Mucosa of descending colon (tissue), 3 donors: ENCODE results near the gene TAS2R46. TPM values are rescaled to one million over a fixed set of nuclear protein-coding genes. Genes with fewer than 3 reads are reported as not detected.
"Not testable (repeated sequence)": the region's sequence is repeated elsewhere in the genome, so short reads cannot be mapped to it uniquely, and the experiment has no call there.

Source experiments
- ATAC-seq: fragments of 200-7000 bp; cut with Tn5 transposase; one replicate; pipeline ENCODE4 v1.9.1; 2020; ENCODE audit warnings: mild to moderate bottlenecking, moderate library complexity
- DNase-seq, 3 donors: peaks; one replicate each; pipeline ENCODE4 v3.0.0-alpha.2; 2020
- H3K36me3 ChIP-seq: fragments of 200-600 bp; one replicate; pipeline ENCODE4 v1.8.0; 2021; ENCODE audit warnings: low read depth, mild to moderate bottlenecking
- H3K4me1 ChIP-seq: fragments of 200-600 bp; one replicate; pipeline ENCODE4 v1.8.0; 2021; ENCODE audit warnings: low read depth, mild to moderate bottlenecking
- H3K4me3 ChIP-seq: fragments of 200-600 bp; one replicate; pipeline ENCODE4 v1.8.0; 2021; ENCODE audit warnings: mild to moderate bottlenecking
- H3K9me3 ChIP-seq: fragments of 200-600 bp; one replicate; pipeline ENCODE4 v1.8.0; 2021; ENCODE audit warnings: mild to moderate bottlenecking
- intact Hi-C, 2 donors: fragments of 100-400 bp; cut with DNase I in 1 of 2; cut with micrococcal nuclease in 1 of 2; formaldehyde crosslinking; loops; one replicate each; pipeline versions ENCODE4 v1.11.0 to v1.11.1; 2022; cut with DNase I, micrococcal nuclease
- total RNA-seq, 3 donors: library from RNA; stranded (reverse); fragmentation: NEBNext Ultra II Directional in 2 of 3; extraction: Animal tissue kit (Norgen Biotek cat#: 25700) in 2 of 3; gene quantifications; one replicate each; pipeline versions ENCODE4 v1.2.1 to v1.2.4, GENCODE V29; 2021 to 2023
- TF ChIP-seq, protein P1 (sequence below): fragments of 200-600 bp; IDR thresholded peaks from one replicate; pipeline ENCODE4 v1.8.0; 2022; ENCODE audit warnings: antibody characterized with exemption, mild to moderate bottlenecking
- donor health status: DM: no; HTN: no; CAD: no; lungs with moderate emphysema.
- donor health status: DM: no; HTN: no; CAD: no.
- donor health status: DM: no; HTN: yes; CAD: no.

TAS2R46 gene
- total RNA-seq, 3 donors from 2014 or later: 0.87 to 4.2 (median 0.98) TPM

DNA sequence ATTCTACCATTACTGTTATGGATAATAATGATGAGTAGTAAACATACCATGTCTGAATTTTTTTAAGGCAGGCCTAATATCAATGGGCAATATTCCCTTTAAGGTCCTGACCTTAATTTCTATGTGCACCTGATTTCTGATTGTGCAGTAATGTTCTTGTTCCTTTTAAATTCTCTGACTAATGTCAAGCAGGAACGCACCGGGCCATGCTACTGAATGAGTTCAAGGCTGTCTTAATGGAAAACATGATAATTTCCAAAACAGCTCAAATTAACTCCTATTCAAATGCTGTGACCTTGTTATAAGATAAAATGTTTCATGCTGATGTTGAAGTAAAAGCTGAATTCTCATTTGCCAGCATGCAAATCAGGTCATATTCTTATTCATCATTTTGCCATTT, 6.8 kb downstream of the TAS2R46 start:
- ATAC-seq: no peak
- TF ChIP-seq, protein P1, sequence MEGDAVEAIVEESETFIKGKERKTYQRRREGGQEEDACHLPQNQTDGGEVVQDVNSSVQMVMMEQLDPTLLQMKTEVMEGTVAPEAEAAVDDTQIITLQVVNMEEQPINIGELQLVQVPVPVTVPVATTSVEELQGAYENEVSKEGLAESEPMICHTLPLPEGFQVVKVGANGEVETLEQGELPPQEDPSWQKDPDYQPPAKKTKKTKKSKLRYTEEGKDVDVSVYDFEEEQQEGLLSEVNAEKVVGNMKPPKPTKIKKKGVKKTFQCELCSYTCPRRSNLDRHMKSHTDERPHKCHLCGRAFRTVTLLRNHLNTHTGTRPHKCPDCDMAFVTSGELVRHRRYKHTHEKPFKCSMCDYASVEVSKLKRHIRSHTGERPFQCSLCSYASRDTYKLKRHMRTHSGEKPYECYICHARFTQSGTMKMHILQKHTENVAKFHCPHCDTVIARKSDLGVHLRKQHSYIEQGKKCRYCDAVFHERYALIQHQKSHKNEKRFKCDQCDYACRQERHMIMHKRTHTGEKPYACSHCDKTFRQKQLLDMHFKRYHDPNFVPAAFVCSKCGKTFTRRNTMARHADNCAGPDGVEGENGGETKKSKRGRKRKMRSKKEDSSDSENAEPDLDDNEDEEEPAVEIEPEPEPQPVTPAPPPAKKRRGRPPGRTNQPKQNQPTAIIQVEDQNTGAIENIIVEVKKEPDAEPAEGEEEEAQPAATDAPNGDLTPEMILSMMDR: no peak
- no peak overlapping the region for H3K4me3 ChIP-seq
- no peak for DNase-seq
- no peaks in the 10 kb centered on the region for H3K4me1 ChIP-seq
- H3K36me3 ChIP-seq: no peaks in the 10 kb centered on the region
- peaks cover 11% of the 10 kb centered on the region for H3K9me3 ChIP-seq
- intact Hi-C loops: no loop called here

DNA sequence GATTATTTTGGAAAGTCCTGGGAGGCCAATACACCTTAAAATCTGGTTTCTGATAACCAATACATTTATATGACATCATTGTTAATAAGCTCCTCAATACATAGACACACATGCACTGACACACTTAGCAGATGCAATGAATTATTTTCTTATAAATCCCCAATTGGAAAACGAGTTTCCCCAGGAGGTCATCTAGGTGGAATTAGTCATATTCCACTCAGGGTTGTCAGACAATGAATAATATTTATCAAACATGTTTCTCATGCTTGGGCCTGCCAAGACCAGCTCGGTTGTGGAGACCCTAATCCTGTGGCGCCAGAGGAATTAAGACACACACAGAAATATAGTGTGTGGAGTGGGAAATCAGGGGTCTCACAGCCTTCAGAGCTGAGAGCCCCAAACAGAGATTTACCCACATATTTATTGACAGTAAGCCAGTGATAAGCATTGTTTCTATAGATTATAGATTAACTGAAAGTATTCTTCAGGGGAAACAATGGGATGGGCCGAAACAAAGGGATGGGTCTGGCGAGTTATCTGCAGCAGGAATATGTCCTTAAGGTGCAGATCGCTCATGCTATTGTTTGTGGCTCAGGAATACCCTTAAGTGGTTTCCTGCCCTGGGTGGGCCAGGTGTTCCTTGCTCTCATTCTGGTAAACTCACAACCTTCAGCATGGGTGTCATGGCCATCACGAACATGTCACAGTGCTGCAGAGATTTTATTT, 12.1 kb downstream of the TAS2R46 start:
- H3K4me3 ChIP-seq, DNase-seq, ATAC-seq, intact Hi-C loops, H3K36me3 ChIP-seq, H3K4me1 ChIP-seq: not testable (repeated sequence)
- peaks cover 11% of the 10 kb centered on the region for H3K9me3 ChIP-seq

DNA sequence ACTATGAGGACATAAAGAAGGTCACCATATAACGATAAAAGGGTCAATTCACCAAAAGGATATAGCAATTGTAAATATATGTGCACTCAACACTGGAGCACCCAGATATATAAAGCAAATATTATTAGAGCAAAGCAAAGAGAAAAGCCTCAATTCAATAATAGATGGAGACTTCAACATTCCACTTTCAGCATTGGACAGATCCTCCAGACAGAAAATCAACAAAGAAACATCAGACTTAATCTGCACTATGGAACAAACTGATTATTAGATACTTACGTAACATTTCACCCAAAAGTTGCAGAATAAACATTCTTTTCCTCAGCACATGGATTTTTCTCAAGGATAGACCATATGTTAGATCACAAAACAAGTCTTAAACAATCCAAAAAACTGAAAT, 20.7 kb downstream of the TAS2R46 start:
- H3K4me1 ChIP-seq, ATAC-seq, H3K36me3 ChIP-seq, H3K4me3 ChIP-seq, H3K9me3 ChIP-seq, intact Hi-C loops, DNase-seq: not testable (repeated sequence)

DNA sequence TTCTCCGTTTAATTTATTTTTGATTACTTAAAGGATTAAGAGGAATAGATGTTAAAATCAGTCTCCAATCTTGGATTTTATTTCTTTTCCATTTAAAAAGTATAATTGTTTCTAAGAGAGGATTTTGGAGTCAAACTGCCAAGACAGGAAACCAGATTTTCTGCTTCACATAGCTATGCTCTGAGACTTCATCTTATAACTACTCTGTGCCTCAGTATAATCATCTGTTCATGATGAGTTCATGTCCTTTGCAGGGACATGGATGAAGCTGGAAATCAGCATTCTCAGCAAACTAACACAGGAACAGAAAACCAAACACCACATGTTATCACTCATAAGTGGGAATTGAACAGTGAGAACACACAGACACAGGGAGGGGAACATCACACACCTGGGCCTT, 21.9 kb downstream of the TAS2R46 start:
- intact Hi-C loops: no loop called here
- ATAC-seq: no peak
- TF ChIP-seq, protein P1: no peak
- no peak overlapping the region for H3K4me3 ChIP-seq
- no peaks in the 10 kb centered on the region for H3K36me3 ChIP-seq
- no peaks in the 10 kb centered on the region for H3K9me3 ChIP-seq
- no peak for DNase-seq
- H3K4me1 ChIP-seq: no peaks in the 10 kb centered on the region

DNA sequence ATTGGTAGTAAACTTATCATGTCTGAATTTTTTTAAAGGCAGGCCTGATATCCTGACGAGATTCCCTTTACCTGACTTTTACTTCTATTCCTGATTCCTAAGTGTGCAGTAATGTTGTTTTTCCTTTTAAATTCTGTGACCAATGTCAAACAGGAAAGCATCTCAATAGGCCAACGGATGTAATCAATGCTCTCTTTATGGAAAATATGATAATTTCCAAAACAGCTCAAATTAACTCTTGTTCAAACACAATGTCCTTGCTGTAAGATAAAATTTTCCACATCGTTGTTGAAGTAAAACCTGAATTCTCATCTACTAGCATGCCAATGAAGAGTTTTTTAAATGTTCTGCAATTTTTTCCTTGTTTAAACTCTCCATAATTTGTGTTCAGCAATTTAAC, 22.9 kb downstream of the TAS2R46 start:
- Histone ChIP-seq H3K4me1 (no peaks in the 10 kb centered on the region), H3K36me3 (no peaks in the 10 kb centered on the region), H3K9me3 (no peaks in the 10 kb centered on the region), H3K4me3 (no peak overlapping the region)
- DNase-seq: no peak
- ATAC-seq: no peak
- TF ChIP-seq, protein P1: no peak
- intact Hi-C loops: no loop called here

DNA sequence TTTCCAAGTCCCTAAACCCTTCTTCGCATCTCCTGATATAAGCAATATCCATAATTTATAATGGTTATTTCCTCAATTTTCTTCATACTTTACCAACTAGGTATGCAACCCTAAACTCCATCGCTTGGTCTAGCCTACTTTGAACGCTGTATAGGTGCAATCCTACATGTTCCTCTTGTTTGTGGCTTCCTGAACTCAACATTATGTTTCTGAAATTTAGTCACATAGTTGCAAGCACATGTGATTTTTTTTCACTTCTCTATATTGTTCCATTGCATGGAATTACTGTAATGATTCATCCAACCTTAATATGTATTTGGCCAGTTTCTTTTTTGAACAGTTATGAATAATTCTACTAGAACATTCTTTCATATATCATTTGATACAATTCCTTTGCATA, 28.1 kb downstream of the TAS2R46 start:
- H3K4me3 ChIP-seq, H3K4me1 ChIP-seq, intact Hi-C loops, DNase-seq, H3K36me3 ChIP-seq, ATAC-seq, H3K9me3 ChIP-seq: not testable (repeated sequence)

DNA sequence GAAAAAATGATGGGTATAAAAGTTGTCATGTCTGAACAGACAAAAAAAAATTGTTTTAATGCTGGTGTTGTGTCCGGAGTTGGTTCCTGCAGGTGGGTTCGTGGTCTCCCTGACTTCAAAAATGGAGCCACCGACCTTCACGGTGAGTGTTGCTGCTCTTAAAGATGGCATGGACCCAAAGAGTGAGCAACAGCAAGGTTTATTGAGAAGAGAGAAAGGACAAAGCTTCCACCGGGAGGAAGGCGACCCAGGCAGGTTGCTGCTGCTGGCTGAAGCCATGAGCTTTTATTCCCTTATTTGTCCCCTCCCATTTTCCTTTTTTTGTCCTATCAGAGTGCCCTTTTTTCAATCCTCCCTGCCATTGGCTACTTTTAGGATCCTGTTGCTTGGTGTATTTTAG, 30.8 kb downstream of the TAS2R46 start, which contains the start of gene TAS2R31:
TSS of gene TAS2R31 (minus strand) at position 101 of the 400 bp plus-strand sequence. CDS start at position 29, 72 bp downstream.
- H3K4me1 ChIP-seq: no peaks in the 10 kb centered on the region
- intact Hi-C loops: no loop called here
- no peaks in the 10 kb centered on the region for H3K9me3 ChIP-seq
- DNase-seq (no peak), ATAC-seq (no peak)
- no peak within 1 kb of the TSS for H3K4me3 ChIP-seq
- TF ChIP-seq, protein P1: no peak
- H3K36me3 ChIP-seq: no peaks in the 10 kb centered on the region
